ENCODE data around the gene EMP1.
A peak's percentile ranks its signal among the peaks of the same experiment; 100 is the strongest.

Gene EMP1

DNA sequence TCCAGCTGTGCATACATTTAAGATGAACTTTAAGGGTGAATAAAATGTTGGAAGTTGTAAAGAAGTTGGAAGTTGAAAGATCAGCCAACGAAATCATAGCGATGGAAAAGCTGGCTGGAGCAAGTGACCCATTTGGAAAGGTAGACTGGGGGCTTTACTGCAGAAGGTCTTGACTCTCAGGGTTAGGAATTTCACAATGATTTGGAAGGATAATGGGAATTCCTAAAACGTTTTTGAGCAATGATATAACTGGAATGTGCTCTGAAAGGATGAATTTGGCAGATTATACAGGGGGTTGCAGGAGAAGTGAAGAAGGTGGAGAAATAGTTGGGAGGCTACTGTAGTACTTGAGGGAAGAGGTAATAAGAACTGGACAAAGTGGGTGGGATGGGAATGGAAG is 27.4 kb downstream of the EMP1 start:
- DNase-seq = no peak

- DNase-seq = no peak
These were observed 30.7 kb downstream of the EMP1 start for GRCh38 chr12:13227191-13227590.

DNA sequence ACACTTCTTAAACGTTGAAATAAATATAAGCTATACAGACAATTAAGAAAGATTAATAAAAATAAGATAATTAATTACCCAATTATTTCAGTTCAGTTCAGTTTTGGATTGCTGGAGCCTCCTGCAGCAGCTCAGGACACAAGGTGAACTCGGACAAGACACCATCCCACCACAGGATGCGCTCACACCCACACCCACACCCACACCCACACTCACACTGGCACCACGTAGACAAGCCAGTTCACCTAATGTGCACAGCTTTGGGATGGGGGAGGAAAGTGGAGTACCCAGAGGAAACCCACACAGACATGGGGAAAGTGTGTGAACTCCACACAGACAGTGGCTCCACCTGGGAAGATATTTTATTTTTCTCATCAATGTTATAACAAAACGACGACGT is 32.1 kb downstream of the EMP1 start:
- no peak for DNase-seq

DNA sequence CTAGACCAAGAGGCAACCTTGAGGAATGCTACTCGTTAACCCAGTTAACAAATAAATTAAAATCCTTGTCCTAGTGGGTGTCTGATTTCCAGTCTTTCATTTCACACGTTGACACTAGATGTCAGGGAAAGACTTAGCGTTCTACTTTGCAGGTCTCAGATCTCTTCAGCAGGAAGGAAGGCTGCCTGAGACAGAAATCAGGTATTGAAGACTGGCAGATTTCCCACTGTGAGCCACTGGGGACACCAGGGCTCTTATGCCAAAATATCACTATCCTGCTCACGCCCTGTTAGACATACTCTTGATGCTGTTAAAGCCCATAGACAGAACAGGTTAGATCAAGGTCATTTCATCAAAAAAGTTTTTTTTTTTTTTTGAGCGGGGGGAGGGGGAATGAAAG is 33.0 kb downstream of the EMP1 start:
- no peak for DNase-seq

- DNase-seq = no peak
These were observed 34.0 kb downstream of the EMP1 start for GRCh38 chr12:13230500-13230899.

DNA sequence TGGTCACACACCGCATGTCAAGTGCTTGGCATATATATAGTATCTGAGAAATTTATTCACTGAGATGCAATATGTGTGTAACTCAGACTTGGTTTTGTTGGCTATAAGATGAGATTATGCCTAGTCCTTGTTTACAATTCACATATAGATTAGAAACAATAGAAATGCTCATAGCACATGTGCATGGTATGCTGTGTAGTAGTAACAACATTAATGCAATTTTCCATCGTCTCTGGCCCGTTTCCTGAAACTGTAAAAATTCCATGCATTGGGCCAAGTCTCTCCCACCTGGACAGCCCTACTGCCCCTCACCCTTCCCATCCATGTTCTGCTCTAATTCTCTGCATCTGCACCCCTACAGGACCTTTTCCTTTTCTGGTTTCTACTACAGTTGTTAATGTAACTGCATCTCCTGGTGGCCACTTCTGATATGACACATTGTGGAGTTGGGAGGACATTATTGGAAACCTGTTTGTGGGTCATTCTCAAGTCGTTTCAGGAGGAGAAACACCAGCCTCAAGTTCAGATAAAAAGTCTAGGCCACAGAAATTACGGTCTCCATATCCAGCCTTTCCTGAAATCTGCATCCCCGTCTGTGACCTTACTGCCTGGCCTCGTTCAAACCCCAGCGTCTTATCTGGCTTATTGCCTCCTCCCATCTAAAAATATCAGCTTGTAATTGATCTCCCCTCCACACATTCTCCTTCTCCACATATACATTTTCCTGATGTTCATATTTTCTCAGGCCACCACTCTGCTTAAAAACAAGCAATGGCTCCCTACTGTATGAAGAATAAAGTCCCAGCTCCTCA is 37.5 kb downstream of the EMP1 start:
- peak; percentile 50 for DNase-seq

- DNase-seq = no peak
These were observed 41.7 kb downstream of the EMP1 start for GRCh38 chr12:13238204-13238603.

- no peak for DNase-seq
These were observed 45.4 kb downstream of the EMP1 start for GRCh38 chr12:13241833-13242488.

- DNase-seq = no peak
These were observed 46.4 kb downstream of the EMP1 start for GRCh38 chr12:13242936-13243335.

DNA sequence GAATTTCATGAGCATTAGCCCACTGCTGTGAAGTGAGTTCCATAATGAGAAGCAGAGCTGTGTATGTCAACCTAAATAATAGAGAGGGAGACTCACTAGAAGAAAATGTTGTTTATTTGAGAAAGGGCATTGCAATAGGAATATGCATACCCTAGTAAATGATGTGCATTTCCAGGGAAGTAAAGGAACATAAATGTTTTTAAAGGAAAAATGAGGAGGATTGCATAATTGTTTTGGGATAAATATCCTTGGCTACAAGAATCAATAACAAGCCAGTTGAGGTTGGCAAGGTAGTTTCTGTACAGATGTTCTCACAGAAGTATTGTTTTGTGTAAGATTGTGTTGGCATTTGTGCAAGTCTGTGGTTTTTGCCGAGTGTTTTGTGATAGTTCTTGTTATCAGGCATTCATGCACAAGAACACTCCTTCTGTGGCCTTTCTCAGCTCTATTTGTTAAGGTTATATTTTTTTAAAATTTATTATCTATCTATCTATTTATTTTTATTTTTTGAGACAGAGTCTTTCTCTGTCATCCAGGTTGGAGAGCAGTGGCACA is 47.1 kb downstream of the EMP1 start:
- DNase-seq = no peak

DNA sequence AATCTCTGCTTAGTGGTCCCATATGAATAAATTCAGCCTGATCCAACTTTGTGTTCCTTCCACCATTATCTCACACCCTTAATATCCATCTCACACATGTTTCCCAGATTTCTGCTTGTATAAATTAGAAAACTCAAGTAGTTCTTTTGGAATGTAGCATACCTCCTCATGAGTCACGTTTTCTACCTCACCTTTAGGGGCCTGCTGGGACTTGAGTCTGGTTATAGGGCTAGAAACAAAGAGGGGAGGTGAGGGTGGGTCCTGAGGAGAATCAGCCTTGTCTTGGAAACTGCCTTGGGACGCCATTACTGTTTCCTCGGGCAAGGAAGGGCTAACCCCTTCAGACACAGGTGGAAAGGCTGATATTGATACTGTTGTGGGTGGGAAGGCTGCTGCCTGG is 51.1 kb downstream of the EMP1 start:
- no peak for DNase-seq

DNA sequence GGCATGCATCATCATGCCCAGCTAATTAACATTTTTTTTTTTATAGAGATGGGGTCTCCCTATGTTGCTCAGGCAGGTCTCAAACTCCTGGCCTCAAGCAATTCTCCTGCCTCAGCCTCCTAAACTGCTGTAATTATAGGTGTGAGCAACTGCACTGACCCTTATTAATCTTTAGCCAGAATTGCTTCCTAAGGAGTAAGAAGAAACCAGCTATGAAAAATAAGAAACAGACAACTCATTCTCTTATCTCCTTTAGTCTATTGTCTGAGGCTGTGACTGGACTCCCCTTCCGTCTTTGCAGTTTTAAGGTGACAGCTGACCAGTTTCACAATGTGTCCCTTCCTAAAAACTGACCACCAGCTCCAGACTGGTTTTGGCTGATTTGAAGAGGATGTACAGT is 52.4 kb downstream of the EMP1 start:
- DNase-seq = no peak

- DNase-seq = no peak
These were observed 53.9 kb downstream of the EMP1 start for GRCh38 chr12:13250416-13250815.

DNA sequence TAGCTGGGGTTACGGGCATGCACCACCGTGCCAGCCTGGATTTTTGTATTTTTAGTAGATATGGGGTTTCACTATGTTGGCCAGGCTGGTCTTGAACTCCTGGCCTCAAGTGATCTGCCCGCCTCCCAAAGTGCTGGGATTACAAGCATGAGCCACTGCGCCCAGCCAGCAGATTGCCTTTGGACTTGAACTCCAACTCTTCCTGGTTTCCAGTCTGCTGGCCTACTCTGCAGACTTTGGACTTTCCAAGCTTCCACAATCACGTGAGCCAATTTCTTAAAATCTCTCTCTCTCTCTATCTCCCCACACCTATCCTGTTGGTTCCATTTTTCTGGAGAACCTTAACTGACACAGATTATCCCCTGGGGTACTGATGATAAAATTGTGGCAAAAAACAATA is 55.0 kb downstream of the EMP1 start:
- no peak for DNase-seq

GRCh38 chr12:13252024-13252423 is 55.5 kb downstream of the EMP1 start:
- DNase-seq = no peak

DNA sequence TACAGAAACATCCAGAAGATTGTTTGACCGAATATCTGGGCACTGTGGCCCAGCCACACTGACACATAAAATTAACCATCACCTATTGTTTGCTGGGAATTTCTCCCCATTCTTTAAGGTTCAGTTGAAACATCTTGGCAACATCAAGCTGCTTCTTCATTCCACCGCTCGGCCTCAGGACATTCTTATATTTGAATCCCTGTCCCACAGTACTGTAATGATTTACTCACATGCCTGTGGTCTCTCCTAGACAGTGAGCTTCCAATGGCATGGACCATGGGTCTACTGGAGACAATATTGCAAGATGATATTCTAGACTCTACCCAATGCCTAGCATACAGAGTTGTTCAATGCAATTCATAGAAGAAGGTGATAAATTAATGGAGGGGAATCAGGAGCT is 56.1 kb downstream of the EMP1 start:
- DNase-seq = no peak

GRCh38 chr12:13253966-13254760 is 57.6 kb downstream of the EMP1 start:
- DNase-seq = no peak

DNA sequence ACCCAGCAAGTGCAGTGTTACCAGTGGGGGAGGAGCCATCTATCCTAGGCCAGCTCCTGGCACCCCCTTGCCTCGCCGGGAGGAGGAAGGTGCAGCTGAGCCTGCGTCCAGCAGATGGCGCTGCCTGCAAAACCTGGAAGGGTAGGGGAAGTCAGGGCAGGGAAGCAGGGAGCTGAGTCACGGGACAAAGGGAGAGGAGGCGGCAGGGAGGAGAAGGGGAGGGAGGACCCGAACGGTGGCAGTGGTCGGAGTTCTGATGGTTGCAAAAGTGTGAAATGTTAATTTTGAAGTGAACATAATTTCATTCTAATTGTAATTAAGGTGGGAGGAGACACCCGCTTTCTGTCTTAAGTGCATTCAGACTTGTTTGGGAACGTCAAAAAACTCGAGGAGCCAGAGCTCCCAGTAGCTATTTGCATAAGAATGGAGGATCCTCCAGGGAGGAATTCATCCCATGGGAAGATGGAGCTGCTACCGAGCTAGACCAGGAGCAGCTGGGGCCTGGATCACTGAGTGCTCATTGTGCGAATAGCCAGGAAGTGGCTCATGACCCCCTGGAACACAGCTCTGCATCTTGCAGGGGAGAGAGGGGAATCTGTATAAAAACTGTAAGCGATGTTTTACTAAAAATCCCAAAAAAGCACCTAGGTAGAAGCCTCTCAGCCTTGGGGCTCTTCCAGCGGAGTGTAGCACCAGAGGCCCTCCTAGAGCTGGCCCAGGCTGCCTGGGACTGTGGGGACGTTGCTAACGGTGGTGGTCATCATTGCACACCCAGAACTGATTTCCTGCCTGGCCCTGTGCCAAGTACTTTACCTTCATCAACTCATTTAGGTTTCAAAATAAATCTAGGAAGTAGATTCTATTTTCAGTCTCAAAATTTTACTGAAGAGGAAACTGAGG is 59.5 kb downstream of the EMP1 start:
- DNase-seq = peak; percentile 95

DNA sequence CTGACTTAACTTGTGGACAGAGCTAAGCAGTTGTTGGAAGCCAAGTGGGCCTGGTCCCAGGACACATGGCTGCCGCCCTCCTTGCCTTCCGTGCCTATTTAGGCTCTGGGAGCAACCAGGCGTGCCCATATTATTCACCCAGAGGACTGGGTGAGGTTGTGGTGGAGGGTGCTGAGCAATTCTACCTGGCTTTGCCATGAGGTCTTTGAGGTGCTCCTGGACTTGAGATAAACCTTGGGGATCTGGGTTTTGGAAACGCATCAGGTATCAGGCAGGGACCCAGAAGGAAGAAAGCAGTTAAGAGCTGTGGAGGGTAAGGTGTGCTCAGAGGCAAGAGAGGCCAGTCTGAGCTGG is 60.1 kb downstream of the EMP1 start:
- DNase-seq = no peak

- DNase-seq = no peak
These were observed 60.9 kb downstream of the EMP1 start for GRCh38 chr12:13257356-13257875.

DNA sequence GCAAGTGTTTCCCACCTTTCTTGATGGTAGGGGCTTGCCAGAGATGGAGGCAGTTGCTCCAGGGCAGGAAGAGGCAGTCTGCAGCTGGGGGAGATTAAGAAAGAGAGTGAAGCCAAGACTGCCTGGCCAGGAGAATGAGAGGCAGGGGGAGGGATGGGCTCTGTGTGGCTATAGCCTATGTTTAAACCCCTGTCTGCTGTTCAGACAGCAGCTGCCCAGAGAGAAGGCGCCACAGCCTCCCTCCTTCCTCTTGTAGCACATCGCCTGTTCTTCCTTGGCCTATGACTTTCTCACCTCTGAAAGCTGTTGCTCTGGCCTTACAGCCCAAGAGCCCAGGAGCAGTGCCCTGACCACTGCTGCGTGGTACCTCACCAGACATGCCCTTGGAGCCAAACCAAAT is 61.7 kb downstream of the EMP1 start:
- no peak for DNase-seq

GRCh38 chr12:13258717-13259119 is 62.2 kb downstream of the EMP1 start:
- DNase-seq = no peak

Data from NCI-H1694 treated with DMSO at 0.1 percent for 48 hours (cell line).